GM10248 (cell line): Measurements from ENCODE around the gene MRPL55.

Source experiments
- CTCF ChIA-PET: fragments of 300-600 bp; sonication (Branson Sonifier 250); formaldehyde crosslinking; extraction: SDS; loops from one replicate; lab custom pipeline; 2021; ENCODE audit warnings: antibody characterized with exemption; lab: Yijun Ruan, JAX
- POLR2A ChIA-PET: fragments of 350-650 bp; sonication (Branson Sonifier 250); formaldehyde crosslinking; extraction: SDS; loops from one replicate; lab custom pipeline; 2020; ENCODE audit warnings: antibody characterized with exemption; lab: Yijun Ruan, JAX
- DNase-seq: peaks from one replicate; pipeline ENCODE4 v3.0.0; 2012; ENCODE audit errors: extremely low spot score
- TF ChIP-seq, protein P1 (sequence below): IDR thresholded peaks from 2 replicates; pipeline ENCODE4 v1.5.1; 2012; ENCODE audit warnings: mild to moderate bottlenecking, low read depth; ENCODE audit errors: extremely low read depth, missing control alignments, control extremely low read depth

Gene MRPL55

DNA sequence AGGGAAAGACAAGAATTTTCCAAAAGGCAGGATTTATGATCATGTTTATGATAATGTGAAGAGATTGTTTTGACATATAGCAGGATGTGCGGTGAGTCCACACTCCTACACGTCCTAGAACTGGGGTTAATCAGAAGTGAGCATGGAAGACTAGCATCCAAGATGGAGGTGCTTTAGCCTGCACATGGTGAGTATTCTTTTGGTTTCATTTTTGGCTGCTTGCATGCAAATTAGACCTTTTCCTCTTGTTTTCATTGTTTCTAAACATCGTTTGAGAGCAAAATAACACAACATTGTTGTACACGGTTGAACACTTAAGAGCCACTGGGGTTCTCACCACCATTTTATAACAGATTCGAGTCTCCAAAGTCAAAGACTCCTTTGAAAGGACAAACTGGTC is 16.1 kb upstream of the MRPL55 start:
- TF ChIP-seq, protein P1, sequence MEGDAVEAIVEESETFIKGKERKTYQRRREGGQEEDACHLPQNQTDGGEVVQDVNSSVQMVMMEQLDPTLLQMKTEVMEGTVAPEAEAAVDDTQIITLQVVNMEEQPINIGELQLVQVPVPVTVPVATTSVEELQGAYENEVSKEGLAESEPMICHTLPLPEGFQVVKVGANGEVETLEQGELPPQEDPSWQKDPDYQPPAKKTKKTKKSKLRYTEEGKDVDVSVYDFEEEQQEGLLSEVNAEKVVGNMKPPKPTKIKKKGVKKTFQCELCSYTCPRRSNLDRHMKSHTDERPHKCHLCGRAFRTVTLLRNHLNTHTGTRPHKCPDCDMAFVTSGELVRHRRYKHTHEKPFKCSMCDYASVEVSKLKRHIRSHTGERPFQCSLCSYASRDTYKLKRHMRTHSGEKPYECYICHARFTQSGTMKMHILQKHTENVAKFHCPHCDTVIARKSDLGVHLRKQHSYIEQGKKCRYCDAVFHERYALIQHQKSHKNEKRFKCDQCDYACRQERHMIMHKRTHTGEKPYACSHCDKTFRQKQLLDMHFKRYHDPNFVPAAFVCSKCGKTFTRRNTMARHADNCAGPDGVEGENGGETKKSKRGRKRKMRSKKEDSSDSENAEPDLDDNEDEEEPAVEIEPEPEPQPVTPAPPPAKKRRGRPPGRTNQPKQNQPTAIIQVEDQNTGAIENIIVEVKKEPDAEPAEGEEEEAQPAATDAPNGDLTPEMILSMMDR: no peak
- ChIA-PET POLR2A (no interaction called here), CTCF (interaction anchor here (0.9 to 1.8 kb wide), 2 partner anchors 10 to 11 kb away, joined by 3 to 7 read pairs; no protein-coding TSS in a partner anchor)
- no peak for DNase-seq

- CTCF ChIA-PET: interaction anchor here (0.9 to 2.0 kb wide), 3 partner anchors 14 to 43 kb away, joined by 3 to 6 read pairs (median 5); partner anchors contain the start of gene IBA57
- POLR2A ChIA-PET: no interaction called here
- TF ChIP-seq, protein P1: no peak
- DNase-seq: no peak
Observed at GRCh38 chr1:228123505-228123904, 14.4 kb upstream of the MRPL55 start.

DNA sequence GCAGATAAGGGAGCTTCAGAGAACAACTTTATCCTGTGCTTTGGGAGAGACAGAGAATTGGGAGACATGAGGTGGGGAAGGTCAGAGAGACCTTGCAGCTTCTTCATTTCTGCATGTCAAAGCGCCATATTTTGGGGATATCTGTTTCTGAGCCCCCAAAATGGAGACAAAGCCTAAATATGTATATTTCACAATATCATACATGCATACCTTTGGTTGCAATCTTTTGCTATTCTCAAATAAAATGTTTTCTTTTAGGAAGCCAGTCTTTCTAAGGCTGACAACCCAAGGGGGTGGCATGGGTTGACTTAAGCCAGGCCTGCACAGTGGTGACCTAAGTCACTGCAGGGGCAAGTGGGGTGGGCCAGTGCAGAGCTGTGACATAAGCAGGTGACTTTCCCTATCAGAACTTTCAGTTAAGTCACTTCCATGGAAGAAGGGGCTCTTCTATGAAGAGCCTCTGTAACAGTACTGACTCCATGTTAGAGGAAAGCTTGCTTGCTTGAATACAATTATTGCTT is 13.9 kb upstream of the MRPL55 start:
- ChIA-PET CTCF (interaction anchor here (0.9 to 5.4 kb wide), 4 partner anchors 8 to 44 kb away, joined by 3 to 50 read pairs (median 6); partner anchors contain the start of gene IBA57), POLR2A (no interaction called here)
- TF ChIP-seq, protein P1: no peak
- no peak for DNase-seq

- ChIA-PET POLR2A (no interaction called here), CTCF (interaction anchor here (0.9 to 5.4 kb wide), 2 partner anchors 10 to 391 kb away, joined by 3 to 50 read pairs; no protein-coding TSS in a partner anchor)
- TF ChIP-seq, protein P1: no peak
- no peak for DNase-seq
Observed at GRCh38 chr1:228120857-228121489, 11.9 kb upstream of the MRPL55 start.

- POLR2A ChIA-PET: no interaction called here
- no peak for DNase-seq
- TF ChIP-seq, protein P1: no peak
- CTCF ChIA-PET: interaction anchor here (5.4 kb wide), 1 partner anchor 11 kb away, joined by 50 read pairs; no protein-coding TSS in a partner anchor
Observed at GRCh38 chr1:228120351-228120750, 11.3 kb upstream of the MRPL55 start.

DNA sequence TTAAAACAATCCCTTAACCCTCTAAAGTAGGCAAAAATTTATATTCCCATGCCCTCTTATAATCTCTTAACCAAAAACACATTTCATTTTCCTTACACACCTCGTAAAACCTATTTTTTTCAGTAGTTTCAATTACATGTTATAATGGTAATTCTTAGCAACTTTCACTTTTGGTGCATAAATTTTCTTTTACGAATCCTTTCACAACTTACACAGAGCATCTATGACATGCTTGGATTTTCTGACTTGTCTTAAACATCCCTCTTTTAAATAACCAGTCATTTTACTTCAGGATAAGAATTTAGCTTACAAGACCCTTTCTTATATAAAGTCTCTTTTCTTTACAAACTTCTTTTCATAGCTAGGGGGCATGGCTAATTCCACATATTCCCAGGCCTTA is 8.9 kb upstream of the MRPL55 start:
- ChIA-PET POLR2A (no interaction called here), CTCF (interaction anchor here (5.4 kb wide), 1 partner anchor 13 kb away, joined by 50 read pairs; no protein-coding TSS in a partner anchor)
- TF ChIP-seq, protein P1: no peak

More for the DNA sequence above, 8.9 kb upstream of the MRPL55 start:
- no peak for DNase-seq
